OCI-LY3 (cell line): ENCODE results near the gene TASL.

Experiments
- EZH2phosphoT487 ChIP-seq: fragments of 200-600 bp; shearing (Covaris generic); IDR thresholded peaks from 2 replicates; pipeline ENCODE4 v1.6.1; 2018; ENCODE audit warnings: antibody characterized with exemption, mixed run types, low read depth
- TF ChIP-seq, protein P1 (sequence below): fragments of 200-600, 300-600 bp; sonication (generic); IDR thresholded peaks from 2 replicates; pipeline ENCODE4 v1.5.1; 2014; ENCODE audit warnings: antibody characterized with exemption, low read length, low read depth

DNA sequence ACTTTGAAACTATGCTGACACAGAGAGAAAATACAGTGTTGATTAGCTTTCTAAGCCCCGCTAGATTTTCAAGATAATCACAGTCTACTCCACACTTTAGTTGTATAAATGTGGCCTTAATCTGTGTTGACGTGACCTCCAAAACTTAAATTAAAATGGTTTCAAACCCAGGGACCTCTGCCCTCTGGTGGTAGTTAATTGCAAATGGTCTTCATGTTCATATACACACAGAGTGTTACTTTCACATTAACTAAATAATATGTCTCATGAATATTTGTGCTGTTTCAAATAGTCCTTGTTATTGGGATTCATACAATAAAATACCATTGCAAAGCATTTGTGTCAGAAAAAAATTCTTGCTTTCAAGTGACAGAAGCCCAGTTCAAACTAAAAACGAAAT, 64.3 kb downstream of the TASL start:
- TF ChIP-seq, protein P1, sequence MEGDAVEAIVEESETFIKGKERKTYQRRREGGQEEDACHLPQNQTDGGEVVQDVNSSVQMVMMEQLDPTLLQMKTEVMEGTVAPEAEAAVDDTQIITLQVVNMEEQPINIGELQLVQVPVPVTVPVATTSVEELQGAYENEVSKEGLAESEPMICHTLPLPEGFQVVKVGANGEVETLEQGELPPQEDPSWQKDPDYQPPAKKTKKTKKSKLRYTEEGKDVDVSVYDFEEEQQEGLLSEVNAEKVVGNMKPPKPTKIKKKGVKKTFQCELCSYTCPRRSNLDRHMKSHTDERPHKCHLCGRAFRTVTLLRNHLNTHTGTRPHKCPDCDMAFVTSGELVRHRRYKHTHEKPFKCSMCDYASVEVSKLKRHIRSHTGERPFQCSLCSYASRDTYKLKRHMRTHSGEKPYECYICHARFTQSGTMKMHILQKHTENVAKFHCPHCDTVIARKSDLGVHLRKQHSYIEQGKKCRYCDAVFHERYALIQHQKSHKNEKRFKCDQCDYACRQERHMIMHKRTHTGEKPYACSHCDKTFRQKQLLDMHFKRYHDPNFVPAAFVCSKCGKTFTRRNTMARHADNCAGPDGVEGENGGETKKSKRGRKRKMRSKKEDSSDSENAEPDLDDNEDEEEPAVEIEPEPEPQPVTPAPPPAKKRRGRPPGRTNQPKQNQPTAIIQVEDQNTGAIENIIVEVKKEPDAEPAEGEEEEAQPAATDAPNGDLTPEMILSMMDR: peak; percentile 68
- TF ChIP-seq EZH2phosphoT487: no peak
